NB4 (cell line): Measurements from ENCODE around the gene MAGI2.

Experiments
- POLR2A ChIP-seq: IDR thresholded peaks from 2 replicates; pipeline ENCODE4 v1.6.1; 2011; ENCODE audit warnings: mild to moderate bottlenecking; ENCODE audit not compliant: insufficient read length; ENCODE audit errors: extremely low read depth
- TF ChIP-seq, protein P1 (sequence below): IDR thresholded peaks from one replicate; pipeline ENCODE4 v1.5.1; 2012; ENCODE audit warnings: low read depth, low read length

DNA sequence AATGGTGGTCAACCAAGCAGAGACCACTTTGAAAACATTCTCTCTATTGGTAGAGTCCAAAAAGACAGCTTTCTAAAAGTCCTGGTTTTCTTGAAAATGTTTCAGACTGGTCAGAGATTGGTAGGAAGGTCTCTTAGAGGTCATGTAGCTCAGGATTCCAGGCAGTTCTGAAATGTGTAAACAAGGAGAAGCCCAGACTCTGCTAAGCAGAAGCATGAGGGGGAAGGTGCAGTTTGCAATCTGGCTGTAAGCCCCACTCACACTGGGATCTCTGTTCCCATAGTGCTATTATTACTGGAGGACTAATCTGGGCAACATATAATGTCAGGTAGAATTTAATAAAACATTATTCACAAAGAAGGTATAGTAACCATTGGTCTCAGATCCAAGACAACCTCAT, 101.1 kb downstream of the MAGI2 start:
- TF ChIP-seq POLR2A: no peak
- TF ChIP-seq, protein P1, sequence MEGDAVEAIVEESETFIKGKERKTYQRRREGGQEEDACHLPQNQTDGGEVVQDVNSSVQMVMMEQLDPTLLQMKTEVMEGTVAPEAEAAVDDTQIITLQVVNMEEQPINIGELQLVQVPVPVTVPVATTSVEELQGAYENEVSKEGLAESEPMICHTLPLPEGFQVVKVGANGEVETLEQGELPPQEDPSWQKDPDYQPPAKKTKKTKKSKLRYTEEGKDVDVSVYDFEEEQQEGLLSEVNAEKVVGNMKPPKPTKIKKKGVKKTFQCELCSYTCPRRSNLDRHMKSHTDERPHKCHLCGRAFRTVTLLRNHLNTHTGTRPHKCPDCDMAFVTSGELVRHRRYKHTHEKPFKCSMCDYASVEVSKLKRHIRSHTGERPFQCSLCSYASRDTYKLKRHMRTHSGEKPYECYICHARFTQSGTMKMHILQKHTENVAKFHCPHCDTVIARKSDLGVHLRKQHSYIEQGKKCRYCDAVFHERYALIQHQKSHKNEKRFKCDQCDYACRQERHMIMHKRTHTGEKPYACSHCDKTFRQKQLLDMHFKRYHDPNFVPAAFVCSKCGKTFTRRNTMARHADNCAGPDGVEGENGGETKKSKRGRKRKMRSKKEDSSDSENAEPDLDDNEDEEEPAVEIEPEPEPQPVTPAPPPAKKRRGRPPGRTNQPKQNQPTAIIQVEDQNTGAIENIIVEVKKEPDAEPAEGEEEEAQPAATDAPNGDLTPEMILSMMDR: no peak
